Transverse colon (tissue), 4 donors: ENCODE results near the gene ERGIC1.

Experiments used
- CTCF ChIP-seq, 5 experiments: fragments of 200-600 bp in 3 of 5; fragments of 450-650 bp in 2 of 5; sonication (generic) in 3 of 5; IDR thresholded peaks; 1 replicate in 2 of 5; 2 replicates in 3 of 5; pipeline ENCODE4 v1.5.1; 2016 to 2017; ENCODE audit warnings: antibody characterized with exemption in 5 of 5, inconsistent platforms in 3 of 5, mild to moderate bottlenecking in 2 of 5, moderate library complexity in 1 of 5
- EP300 ChIP-seq: sonication (generic); formaldehyde crosslinking; IDR thresholded peaks from one replicate; pipeline ENCODE4 v1.6.1; 2017; ENCODE audit warnings: antibody characterized with exemption, low read depth
- POLR2A ChIP-seq: fragments of 450-650 bp; IDR thresholded peaks from one replicate; pipeline ENCODE4 v1.6.1; 2016; ENCODE audit warnings: antibody characterized with exemption, mild to moderate bottlenecking, moderate library complexity
- POLR2AphosphoS5 ChIP-seq, 3 donors: sonication (generic); formaldehyde crosslinking; IDR thresholded peaks; one replicate each; pipeline ENCODE4 v1.6.1; 2016; ENCODE audit warnings: antibody characterized with exemption in 3 of 3

GRCh38 chr5:172925336-172925948 is 91.4 kb downstream of the ERGIC1 start:
- TF ChIP-seq CTCF (IDR thresholded peaks at IDR 0.05) (no peak), EP300 (no peak), POLR2A (no peak), POLR2AphosphoS5 (IDR thresholded peaks at IDR 0.05) (no peak)
